Neural progenitor cell (in vitro differentiated cells): ENCODE data around the gene RPS27L.

ENCODE experiments used
- EZH2 ChIP-seq: fragments of 200-600 bp; sonication (generic); IDR thresholded peaks from 2 replicates; pipeline ENCODE4 v1.6.1; 2017; ENCODE audit warnings: antibody characterized with exemption, mild to moderate bottlenecking, moderate library complexity
- EZH2phosphoT487 ChIP-seq: fragments of 200-600 bp; sonication (generic); IDR thresholded peaks from 2 replicates; pipeline ENCODE4 v1.6.1; 2017; ENCODE audit warnings: antibody characterized with exemption
- TF ChIP-seq, protein P1 (sequence below): fragments of 200-600 bp; sonication (generic); IDR thresholded peaks from 2 replicates; pipeline ENCODE4 v1.5.1; 2017; ENCODE audit warnings: antibody characterized with exemption, mild to moderate bottlenecking

DNA sequence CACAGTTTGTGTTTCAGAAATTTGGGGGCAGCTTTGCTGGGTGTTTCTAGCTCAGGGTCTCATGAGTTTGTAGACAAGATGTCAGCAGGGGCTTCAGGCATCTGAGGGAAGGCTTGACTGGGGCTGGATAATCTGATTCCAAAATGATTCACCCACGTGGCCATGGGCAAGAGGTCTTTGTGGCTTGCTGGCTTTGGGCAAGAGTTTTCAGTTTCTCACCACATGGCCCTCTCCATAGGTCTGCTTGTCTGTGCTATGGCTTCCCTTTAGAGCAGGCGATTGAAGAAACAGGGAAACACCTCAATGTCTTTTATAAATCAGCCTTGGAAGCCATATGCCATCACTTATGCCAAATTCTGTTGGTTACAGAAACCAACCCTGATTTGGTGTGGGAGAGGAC is 11.9 kb downstream of the RPS27L start:
- TF ChIP-seq EZH2phosphoT487 (no peak), EZH2 (no peak)
- TF ChIP-seq, protein P1, sequence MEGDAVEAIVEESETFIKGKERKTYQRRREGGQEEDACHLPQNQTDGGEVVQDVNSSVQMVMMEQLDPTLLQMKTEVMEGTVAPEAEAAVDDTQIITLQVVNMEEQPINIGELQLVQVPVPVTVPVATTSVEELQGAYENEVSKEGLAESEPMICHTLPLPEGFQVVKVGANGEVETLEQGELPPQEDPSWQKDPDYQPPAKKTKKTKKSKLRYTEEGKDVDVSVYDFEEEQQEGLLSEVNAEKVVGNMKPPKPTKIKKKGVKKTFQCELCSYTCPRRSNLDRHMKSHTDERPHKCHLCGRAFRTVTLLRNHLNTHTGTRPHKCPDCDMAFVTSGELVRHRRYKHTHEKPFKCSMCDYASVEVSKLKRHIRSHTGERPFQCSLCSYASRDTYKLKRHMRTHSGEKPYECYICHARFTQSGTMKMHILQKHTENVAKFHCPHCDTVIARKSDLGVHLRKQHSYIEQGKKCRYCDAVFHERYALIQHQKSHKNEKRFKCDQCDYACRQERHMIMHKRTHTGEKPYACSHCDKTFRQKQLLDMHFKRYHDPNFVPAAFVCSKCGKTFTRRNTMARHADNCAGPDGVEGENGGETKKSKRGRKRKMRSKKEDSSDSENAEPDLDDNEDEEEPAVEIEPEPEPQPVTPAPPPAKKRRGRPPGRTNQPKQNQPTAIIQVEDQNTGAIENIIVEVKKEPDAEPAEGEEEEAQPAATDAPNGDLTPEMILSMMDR: no peak
